Measurements from ENCODE around the gene PCSK5. TPM values are rescaled to one million over a fixed set of nuclear protein-coding genes. Genes with fewer than 3 reads are reported as not detected.

Gene PCSK5
- total and polyA plus RNA-seq, 10 donors, result 0.28 to 8.1 (median 5.5) TPM

DNA sequence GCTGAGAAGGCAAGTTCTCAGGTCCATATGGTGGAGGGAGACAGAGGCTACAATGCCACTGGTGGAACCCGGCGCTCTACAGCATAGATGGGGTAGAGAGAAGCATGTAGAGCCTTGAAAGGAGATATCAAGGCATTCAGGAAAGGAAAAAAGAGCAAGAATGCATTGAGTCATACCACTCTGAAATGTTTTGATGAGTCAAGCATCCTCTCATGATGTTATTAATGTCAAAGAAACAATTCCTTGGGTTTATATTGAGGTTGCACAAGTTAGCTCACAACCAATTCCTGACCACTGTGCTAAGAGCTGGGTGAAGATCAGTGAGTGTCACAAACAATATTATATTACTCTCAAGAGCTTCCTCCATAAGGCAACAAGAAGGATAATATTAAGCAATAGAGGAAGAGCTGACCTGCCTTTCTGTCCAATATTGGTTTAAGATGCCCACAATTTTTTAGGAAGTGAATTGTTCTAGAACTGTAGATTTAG is 325.7 kb downstream of the PCSK5 start:
- Histone ChIP-seq H3K9me3 (no peaks in the 10 kb centered on the region), H3K27me3 (replicated peaks in 1 of 7) (peaks cover 0 to 3% (median 0%) of the 10 kb centered on the region in 7 donors), H3K27ac (no peak overlapping the region), H3K36me3 (no peaks in the 10 kb centered on the region), H3K4me1 (no peaks in the 10 kb centered on the region), H3K4me3 (no peak overlapping the region)
- 83 to 96% (median 92%) methylated on average over 2 of the region's 2 CpGs for WGBS, 5 donors
- no peak for DNase-seq
- intact Hi-C loops (cut with DNase I; ENCODE audit: low total_unique reads), result no loop called here
- TF ChIP-seq, protein P1, sequence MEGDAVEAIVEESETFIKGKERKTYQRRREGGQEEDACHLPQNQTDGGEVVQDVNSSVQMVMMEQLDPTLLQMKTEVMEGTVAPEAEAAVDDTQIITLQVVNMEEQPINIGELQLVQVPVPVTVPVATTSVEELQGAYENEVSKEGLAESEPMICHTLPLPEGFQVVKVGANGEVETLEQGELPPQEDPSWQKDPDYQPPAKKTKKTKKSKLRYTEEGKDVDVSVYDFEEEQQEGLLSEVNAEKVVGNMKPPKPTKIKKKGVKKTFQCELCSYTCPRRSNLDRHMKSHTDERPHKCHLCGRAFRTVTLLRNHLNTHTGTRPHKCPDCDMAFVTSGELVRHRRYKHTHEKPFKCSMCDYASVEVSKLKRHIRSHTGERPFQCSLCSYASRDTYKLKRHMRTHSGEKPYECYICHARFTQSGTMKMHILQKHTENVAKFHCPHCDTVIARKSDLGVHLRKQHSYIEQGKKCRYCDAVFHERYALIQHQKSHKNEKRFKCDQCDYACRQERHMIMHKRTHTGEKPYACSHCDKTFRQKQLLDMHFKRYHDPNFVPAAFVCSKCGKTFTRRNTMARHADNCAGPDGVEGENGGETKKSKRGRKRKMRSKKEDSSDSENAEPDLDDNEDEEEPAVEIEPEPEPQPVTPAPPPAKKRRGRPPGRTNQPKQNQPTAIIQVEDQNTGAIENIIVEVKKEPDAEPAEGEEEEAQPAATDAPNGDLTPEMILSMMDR (IDR thresholded peaks at IDR 0.05 in 8 of 11, conservative IDR thresholded peaks at IDR 0.05 in 3 of 11), result no peak
- TF ChIP-seq POLR2A (IDR thresholded peaks at IDR 0.05) (no peak), POLR2AphosphoS5 (IDR thresholded peaks at IDR 0.05) (no peak)

DNA sequence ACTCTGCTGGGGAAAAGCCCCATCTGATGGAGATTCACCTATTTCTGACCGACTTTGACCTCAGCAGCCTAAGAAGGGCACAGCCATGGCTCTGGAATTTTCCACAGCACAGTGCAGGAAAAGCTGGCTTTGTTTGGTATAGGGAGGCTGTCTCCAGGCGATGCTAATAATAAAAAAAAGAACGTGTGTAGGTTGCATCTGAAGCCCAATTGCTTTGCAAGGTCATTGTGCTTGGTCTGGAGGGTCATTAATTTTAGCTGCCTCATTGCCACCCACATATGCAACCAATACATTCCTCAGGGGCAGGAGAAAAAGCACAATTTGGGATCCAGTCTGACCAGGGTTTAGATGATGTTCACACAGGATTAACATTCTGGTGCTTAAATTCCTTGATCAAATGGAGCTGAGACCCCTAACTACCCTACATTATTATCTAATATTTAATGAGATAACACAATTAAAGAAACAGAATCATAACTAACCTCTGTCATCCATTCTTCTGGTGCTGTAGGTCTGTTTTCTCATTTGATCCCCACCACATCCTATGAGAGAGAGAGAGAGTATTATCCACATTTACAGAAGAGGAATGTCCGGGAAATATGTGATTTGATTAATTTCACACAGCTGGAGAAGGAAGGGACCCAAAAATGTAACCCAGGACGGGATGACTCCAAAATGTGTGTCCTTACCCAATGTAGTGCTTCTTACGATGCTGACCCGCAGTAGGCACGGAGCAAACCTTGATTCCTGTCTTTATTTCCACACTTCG is 327.8 kb downstream of the PCSK5 start:
- Histone ChIP-seq H3K36me3 (no peaks in the 10 kb centered on the region), H3K27ac (no peak overlapping the region), H3K4me1 (no peaks in the 10 kb centered on the region), H3K4me3 (no peak overlapping the region), H3K27me3 (replicated peaks in 1 of 7) (peaks cover 0 to under 1% (median 0%) of the 10 kb centered on the region in 7 donors), H3K9me3 (no peaks in the 10 kb centered on the region)
- intact Hi-C loops (cut with DNase I; ENCODE audit: low total_unique reads), result no loop called here
- no peak for DNase-seq
- 67 to 83% (median 81%) methylated on average over 9 of the region's 9 CpGs for WGBS, 5 donors
- TF ChIP-seq POLR2AphosphoS5 (IDR thresholded peaks at IDR 0.05), result no peak
- TF ChIP-seq, protein P1 (IDR thresholded peaks at IDR 0.05 in 8 of 11, conservative IDR thresholded peaks at IDR 0.05 in 3 of 11), result no peak
- TF ChIP-seq POLR2A (IDR thresholded peaks at IDR 0.05), result no peak

DNA sequence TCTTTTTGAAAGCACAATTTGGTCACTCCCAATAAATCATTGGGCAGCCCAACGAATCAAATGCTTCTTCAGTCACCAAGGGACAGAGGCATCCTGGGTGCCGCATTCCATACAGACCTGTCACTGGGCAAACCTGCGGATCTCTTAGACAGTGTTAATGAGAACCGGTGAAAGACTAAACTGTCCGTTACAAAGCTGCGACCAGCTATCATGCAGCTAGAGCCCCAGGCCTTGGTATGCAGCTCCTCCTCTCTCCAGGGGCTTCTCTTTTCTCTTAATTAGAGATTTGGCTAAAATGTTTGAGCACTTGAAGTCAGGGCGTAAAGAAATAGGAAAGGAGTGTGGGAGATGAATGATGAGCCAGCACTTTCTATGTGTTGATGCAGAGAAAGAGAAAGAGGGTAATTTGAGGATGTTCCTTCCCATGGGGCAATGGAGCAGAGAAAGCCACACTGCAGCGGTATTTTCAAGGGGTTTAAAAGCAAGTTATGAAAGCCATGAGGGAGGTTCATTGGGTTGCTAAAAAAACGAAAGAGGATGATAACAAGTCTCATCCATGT is 328.5 kb downstream of the PCSK5 start:
- H3K4me3 ChIP-seq, result no peak overlapping the region
- H3K9me3 ChIP-seq, result no peaks in the 10 kb centered on the region
- intact Hi-C loops (cut with DNase I; ENCODE audit: low total_unique reads), result no loop called here
- no peak overlapping the region for H3K27ac ChIP-seq
- no peaks in the 10 kb centered on the region for H3K4me1 ChIP-seq
- no peaks in the 10 kb centered on the region for H3K36me3 ChIP-seq
- no peaks in the 10 kb centered on the region for H3K27me3 ChIP-seq (replicated peaks in 1 of 7)
- DNase-seq, result no peak
- TF ChIP-seq, protein P1 (IDR thresholded peaks at IDR 0.05 in 8 of 11, conservative IDR thresholded peaks at IDR 0.05 in 3 of 11), result no peak
- TF ChIP-seq POLR2A (IDR thresholded peaks at IDR 0.05) (no peak), POLR2AphosphoS5 (IDR thresholded peaks at IDR 0.05) (no peak)
- WGBS, 5 donors, result 61 to 81% (median 67%) methylated on average over 9 of the region's 9 CpGs

DNA sequence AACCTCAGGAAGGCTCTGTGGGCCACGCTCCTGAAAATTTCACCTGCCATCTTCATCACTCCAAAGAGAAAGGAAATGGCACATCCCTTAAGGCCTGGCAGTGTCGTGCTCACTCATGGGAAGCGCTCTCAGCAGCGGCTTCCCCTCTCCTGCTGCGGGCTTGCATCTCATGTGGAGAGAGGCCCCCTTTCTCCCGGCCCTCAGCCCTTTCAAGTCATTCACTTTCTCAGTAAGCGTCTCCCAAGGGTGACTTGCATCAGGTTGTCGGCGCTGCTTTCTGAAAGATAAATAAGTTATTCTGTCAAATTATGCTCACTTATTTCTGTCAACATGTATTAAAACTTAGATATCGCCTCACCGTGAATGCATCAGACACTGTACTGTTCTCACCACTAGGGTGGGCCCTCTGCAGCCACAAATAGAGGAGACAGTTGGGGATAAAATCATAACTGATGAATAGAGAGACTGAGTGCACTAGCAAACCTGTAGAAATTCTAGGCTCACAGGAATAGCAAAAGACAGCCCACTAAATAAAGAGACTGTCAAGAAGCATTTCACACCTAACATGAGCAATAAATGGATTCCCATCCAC is 329.2 kb downstream of the PCSK5 start:
- H3K27me3 ChIP-seq (replicated peaks in 1 of 7), result no peaks in the 10 kb centered on the region
- no peaks in the 10 kb centered on the region for H3K36me3 ChIP-seq
- no peak for DNase-seq
- 77 to 82% (median 82%) methylated on average over 11 of the region's 11 CpGs for WGBS, 5 donors
- H3K9me3 ChIP-seq, result no peaks in the 10 kb centered on the region
- intact Hi-C loops (cut with DNase I; ENCODE audit: low total_unique reads), result no loop called here
- no peak overlapping the region for H3K4me3 ChIP-seq
- H3K4me1 ChIP-seq, result no peaks in the 10 kb centered on the region
- TF ChIP-seq, protein P1 (IDR thresholded peaks at IDR 0.05 in 8 of 11, conservative IDR thresholded peaks at IDR 0.05 in 3 of 11), result no peak
- TF ChIP-seq POLR2A (IDR thresholded peaks at IDR 0.05) (no peak), POLR2AphosphoS5 (IDR thresholded peaks at IDR 0.05) (no peak)
- H3K27ac ChIP-seq, result no peak overlapping the region
